Ectodermal cell (in vitro differentiated cells): ENCODE measurements around the gene CCDC187.

Source experiments
- H3K27ac ChIP-seq: 2 replicates; pipeline ENCODE4 v1.7.0; 2013; ENCODE audit warnings: mild to moderate bottlenecking, low read depth, low read length; ENCODE audit not compliant: insufficient read depth, poor library complexity, severe bottlenecking
- H3K27me3 ChIP-seq: 2 replicates; pipeline ENCODE4 v1.7.0; 2013; ENCODE audit warnings: mild to moderate bottlenecking, low read length; ENCODE audit not compliant: insufficient read depth, control insufficient read depth, poor library complexity, severe bottlenecking
- H3K36me3 ChIP-seq: one replicate; pipeline ENCODE4 v1.7.0; 2013; ENCODE audit warnings: low read length; ENCODE audit not compliant: control insufficient read depth, insufficient read depth
- H3K4me1 ChIP-seq: one replicate; pipeline ENCODE4 v1.7.0; 2013; ENCODE audit warnings: low read length; ENCODE audit not compliant: control insufficient read depth, insufficient read depth
- H3K4me3 ChIP-seq: 2 replicates; pipeline ENCODE4 v1.7.0; 2013; ENCODE audit warnings: low read depth, low read length, control low read depth; ENCODE audit not compliant: insufficient read depth
- H3K9me3 ChIP-seq: 2 replicates; pipeline ENCODE4 v1.7.0; 2013; ENCODE audit warnings: mild to moderate bottlenecking, low read length, moderate library complexity; ENCODE audit not compliant: control insufficient read depth
- WGBS, 2 experiments: methylation state at CpG; one replicate each; pipeline ENCODE4 v1.1.7; 2013; ENCODE audit warnings: missing lambda C conversion rate in 2 of 2; 5-methylcytosine and 5-hydroxymethylcytosine counted together

The CCDC187 gene

GRCh38 chr9:136339173-136339957 is 35.5 kb upstream of the CCDC187 start:
- H3K36me3 ChIP-seq = no peaks in the 10 kb centered on the region
- H3K27ac ChIP-seq = no peak overlapping the region
- H3K27me3 ChIP-seq = no peaks in the 10 kb centered on the region
- no peak overlapping the region for H3K4me3 ChIP-seq
- peaks cover 26% of the 10 kb centered on the region for H3K4me1 ChIP-seq
- H3K9me3 ChIP-seq = no peaks in the 10 kb centered on the region
- 64 to 65% methylated on average over 32 of the region's 32 CpGs for WGBS, 2 experiments

DNA sequence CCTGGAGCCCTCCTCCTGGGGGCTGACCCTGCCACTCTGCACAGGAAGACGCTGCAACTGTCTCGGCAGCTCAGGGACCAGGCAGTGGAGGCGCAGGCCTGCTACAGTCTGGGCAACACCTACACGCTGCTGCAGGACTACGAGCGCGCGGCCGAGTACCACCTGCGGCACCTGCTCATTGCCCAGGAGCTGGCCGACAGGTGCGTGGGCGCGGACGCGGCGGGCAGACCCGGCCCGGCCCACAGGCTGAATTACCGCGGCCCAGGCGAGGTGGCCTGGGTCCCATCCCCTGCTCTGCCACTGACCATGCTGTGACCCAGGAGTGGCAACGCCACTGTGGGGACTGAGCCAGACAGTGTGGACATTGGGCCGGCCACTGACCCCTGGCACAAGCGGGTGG is 34.6 kb upstream of the CCDC187 start:
- Histone ChIP-seq H3K36me3 (no peaks in the 10 kb centered on the region), H3K4me1 (peaks cover 26% of the 10 kb centered on the region), H3K4me3 (no peak overlapping the region), H3K27ac (no peak overlapping the region), H3K9me3 (no peaks in the 10 kb centered on the region), H3K27me3 (no peaks in the 10 kb centered on the region)
- 94 to 97% methylated on average over 25 of the region's 25 CpGs for WGBS, 2 experiments

DNA sequence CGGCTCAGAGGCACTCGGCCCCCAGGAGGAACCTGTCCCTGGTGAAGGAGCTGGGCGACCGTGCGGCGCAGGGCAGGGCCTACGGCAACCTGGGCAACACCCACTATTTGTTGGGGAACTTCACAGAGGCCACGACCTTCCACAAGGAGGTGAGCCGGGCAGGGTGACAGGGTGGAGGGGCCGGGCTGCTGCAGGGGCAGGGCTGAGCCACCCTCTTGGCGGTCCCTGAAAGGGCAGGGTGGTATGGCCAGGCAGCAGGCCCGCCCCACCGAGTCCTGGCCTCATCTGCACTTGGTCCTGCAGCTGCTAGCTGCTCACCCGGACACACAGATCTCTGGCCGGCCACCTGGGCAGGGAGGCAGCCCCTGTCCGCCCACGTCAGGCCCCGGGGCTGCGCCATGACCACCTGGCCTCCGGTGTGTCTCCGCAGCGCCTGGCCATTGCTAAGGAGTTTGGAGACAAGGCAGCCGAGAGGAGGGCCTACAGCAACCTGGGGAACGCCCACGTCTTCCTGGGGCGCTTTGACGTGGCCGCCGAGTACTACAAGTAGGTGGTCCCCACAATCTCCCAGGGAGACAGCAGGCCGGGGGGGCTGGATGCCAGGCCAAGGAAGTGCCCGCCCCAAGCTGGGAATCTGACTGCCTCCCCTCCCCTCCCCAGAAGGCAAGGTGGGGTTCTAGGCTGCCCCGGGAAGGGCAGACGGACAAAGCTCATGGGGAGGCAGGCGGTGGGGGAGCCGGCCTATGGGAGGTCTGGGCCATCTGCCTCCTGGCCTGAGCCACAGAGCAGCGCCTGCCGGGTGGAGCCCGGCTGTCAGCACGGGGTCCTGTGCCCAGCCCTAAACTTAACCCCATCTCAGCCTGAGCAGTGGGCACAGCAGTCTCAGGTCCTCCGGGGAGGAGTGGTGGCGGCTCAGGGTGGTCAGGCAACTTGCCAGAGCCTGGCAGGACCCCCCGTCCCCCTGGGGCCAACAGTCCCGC is 33.8 kb upstream of the CCDC187 start:
- no peaks in the 10 kb centered on the region for H3K27me3 ChIP-seq
- WGBS, 2 experiments = 94 to 95% methylated on average over 43 of the region's 43 CpGs
- H3K4me3 ChIP-seq = no peak overlapping the region
- peaks cover 19% of the 10 kb centered on the region for H3K4me1 ChIP-seq
- H3K27ac ChIP-seq = no peak overlapping the region
- no peaks in the 10 kb centered on the region for H3K36me3 ChIP-seq
- H3K9me3 ChIP-seq = no peaks in the 10 kb centered on the region

DNA sequence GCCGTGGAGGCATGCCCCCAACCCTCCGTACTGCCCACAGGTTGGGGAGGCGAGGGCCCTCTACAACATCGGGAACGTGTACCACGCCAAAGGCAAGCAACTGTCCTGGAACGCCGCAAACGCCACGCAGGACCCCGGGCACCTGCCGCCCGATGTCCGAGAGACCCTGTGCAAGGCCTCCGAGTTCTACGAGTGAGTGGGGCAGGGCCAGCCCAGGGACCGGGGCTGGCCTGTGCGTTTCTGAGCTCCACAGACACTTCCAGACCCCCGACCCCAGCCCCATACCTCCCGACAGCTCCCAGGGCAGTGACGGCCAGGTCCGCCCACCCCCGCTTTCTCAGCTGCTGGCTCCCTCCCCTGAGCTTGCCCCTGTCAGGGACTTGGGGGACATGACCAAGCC is 33.0 kb upstream of the CCDC187 start:
- Histone ChIP-seq H3K27me3 (no peaks in the 10 kb centered on the region), H3K27ac (no peak overlapping the region), H3K9me3 (no peaks in the 10 kb centered on the region), H3K4me1 (peaks cover 17% of the 10 kb centered on the region), H3K36me3 (no peaks in the 10 kb centered on the region), H3K4me3 (no peak overlapping the region)
- 96 to 97% methylated on average over 23 of the region's 23 CpGs for WGBS, 2 experiments

DNA sequence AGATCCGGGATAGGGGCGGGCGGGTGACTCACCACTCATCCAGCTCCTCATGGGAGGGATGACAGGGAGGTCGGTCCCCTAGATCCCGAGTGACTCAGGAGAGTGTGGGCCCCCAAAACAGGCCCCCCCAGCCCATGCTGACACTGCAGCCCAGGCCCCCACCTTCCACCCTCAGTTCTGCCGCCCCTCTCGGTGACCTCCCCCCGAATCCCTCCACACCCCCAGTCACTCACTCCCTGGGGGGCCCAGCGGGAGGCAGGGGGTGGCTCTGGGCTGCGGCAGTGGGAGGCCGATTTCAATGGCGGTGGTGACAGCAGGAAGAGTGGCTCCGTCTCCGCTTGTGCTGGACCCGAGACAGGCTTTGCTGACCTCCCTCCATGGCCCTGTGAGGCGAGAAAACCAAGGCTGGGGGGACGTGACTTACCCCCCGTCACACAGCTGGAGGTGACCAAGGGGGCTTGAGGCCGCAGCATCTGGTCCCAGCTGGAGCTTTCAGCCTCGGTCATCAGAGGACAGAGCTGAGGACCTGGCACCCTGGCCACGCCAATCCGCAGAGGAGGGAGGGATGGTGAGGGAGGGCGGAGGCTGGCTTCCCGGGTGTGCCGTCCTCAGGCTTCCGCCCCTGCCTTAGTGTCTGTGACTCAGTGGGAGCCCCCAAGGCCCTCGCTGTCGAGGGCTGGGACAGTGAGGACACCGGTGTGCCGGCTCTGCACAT is 32.4 kb upstream of the CCDC187 start:
- no peak overlapping the region for H3K4me3 ChIP-seq
- no peaks in the 10 kb centered on the region for H3K27me3 ChIP-seq
- H3K27ac ChIP-seq = no peak overlapping the region
- no peaks in the 10 kb centered on the region for H3K9me3 ChIP-seq
- WGBS, 2 experiments = 90 to 92% methylated on average over 30 of the region's 30 CpGs
- H3K36me3 ChIP-seq = no peaks in the 10 kb centered on the region
- H3K4me1 ChIP-seq = peaks cover 13% of the 10 kb centered on the region

GRCh38 chr9:136335296-136336155 is 31.6 kb upstream of the CCDC187 start:
- H3K36me3 ChIP-seq = no peaks in the 10 kb centered on the region
- WGBS, 2 experiments = 89 to 90% methylated on average over 26 of the region's 26 CpGs
- no peaks in the 10 kb centered on the region for H3K9me3 ChIP-seq
- H3K27me3 ChIP-seq = no peaks in the 10 kb centered on the region
- peaks cover 13% of the 10 kb centered on the region for H3K4me1 ChIP-seq
- H3K27ac ChIP-seq = no peak overlapping the region
- no peak overlapping the region for H3K4me3 ChIP-seq

DNA sequence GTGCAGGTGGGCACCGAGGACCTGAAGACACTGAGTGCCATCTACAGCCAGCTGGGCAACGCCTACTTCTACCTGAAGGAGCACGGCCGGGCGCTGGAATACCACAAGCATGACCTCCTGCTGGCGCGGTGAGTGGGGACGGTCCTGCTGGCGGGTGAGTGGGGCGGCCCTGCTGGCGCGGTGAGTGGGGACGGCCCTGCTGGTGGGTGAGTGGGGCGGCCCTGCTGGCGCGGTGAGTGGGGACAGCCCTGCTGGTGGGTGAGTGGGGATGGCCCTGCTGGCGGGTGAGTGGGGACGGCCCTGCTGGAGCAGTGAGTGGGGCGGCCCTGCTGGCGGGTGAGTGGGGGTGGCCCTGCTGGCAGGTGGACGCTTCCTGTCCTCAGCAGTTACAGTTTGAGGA is 30.6 kb upstream of the CCDC187 start:
- Histone ChIP-seq H3K9me3 (no peaks in the 10 kb centered on the region), H3K27ac (no peak overlapping the region), H3K27me3 (no peaks in the 10 kb centered on the region), H3K4me1 (peaks cover 20% of the 10 kb centered on the region), H3K4me3 (no peak overlapping the region), H3K36me3 (no peaks in the 10 kb centered on the region)
- WGBS, 2 experiments = 95% methylated on average over 21 of the region's 21 CpGs

- no peak overlapping the region for H3K4me3 ChIP-seq
- H3K4me1 ChIP-seq = peaks cover 27% of the 10 kb centered on the region
- 91% methylated on average over 17 of the region's 17 CpGs for WGBS, 2 experiments
- no peaks in the 10 kb centered on the region for H3K36me3 ChIP-seq
- no peaks in the 10 kb centered on the region for H3K27me3 ChIP-seq
- H3K9me3 ChIP-seq = no peaks in the 10 kb centered on the region
- no peak overlapping the region for H3K27ac ChIP-seq
These were observed 29.6 kb upstream of the CCDC187 start for GRCh38 chr9:136333486-136333885.

GRCh38 chr9:136333045-136333444 is 29.2 kb upstream of the CCDC187 start:
- no peaks in the 10 kb centered on the region for H3K27me3 ChIP-seq
- 92 to 94% methylated on average over 12 of the region's 12 CpGs for WGBS, 2 experiments
- H3K4me3 ChIP-seq = no peak overlapping the region
- no peaks in the 10 kb centered on the region for H3K9me3 ChIP-seq
- H3K27ac ChIP-seq = no peak overlapping the region
- H3K4me1 ChIP-seq = peaks cover 32% of the 10 kb centered on the region
- no peaks in the 10 kb centered on the region for H3K36me3 ChIP-seq
